Activated CD4-positive, alpha-beta T cell treated with anti-CD3 and anti-CD28 coated beads for 1 hour (primary cell): ENCODE results near the gene CCDC12.

Experiments
- DNase-seq: peaks from one replicate; pipeline ENCODE4 v3.0.0-alpha.2; 2020

The CCDC12 gene

DNA sequence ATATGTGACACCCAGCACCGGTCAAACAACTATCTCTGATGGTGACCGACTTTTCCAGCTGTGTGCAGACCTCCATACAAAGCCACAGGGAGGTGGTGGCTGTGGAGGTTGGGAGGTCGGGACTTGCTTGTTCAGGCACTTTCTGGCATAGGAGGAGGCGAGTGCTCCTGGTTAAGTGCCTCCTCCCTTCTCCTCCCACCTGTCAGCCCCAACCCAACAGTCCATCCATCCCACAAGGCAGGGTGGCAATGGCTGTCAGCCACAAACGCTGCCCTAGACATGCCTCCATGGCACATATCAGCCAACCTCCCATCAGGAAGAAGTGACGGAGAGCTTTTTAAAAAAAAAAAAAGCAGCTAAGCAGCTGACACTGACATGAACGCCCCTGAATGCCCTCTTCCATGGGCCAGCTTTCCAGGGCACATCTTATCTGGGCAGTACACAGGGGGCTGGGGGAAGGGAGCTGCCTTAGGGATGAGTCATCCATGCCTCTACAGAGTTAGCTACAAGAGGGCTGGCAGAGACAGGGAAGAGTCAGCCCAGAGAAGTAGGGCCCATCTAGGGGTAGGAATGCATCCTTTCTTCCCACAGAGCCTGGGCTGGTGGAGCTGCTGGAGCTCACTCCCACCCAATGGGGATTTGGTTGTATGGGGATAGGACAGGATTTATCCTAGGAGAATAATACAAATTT, 41.2 kb downstream of the CCDC12 start:
- DNase-seq = no peak

DNA sequence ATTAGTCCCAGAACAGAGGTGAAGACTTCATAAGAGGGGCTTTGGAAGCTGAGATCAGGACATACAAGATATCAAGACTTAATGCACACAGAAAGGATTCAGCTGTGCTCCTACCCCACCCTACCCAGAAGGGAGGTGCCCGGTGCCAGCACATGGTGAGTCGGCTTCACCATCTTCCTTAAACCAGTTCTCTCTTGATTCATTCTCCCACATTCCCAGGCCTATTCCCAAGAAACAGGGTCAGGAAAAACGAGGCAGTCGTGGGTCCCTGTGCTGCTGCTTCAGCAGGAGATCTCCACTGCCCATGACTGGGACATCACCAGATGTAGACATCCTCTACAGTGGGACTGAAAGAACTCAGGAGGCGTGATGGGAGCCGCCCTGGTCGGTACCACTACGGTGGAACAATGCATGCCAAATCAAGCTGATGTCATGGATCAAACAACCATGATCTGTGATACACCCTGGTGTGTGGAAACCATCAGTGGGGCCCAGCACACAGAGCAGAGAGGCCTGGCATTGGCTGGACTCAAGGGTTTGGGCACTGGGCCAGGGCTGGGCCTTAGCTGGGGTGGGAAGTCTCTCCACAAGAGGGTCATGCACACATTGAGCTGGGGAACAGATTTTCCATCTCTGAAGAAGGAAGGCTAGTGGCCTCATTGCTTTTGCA, 41.9 kb downstream of the CCDC12 start:
- DNase-seq = no peak

DNA sequence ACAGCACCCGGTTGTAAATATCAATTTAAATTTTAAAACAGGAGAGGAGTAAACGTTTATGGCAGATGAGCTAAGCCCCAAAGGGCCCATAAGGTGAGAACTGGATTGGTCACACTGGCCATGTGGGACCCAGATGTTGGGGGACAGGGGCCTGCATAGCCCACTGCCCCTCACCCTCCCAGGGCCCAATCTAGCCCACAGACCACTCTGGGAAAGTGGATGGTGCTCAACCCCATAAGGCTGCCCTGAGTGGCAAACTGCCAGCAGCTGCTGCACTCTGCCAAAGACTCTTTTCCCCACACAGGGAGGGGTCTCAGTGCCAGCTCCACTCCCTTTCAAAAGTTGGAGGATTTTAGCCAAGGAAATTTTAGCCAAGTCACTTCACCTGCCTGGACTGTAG, 42.5 kb downstream of the CCDC12 start:
- DNase-seq = no peak

DNA sequence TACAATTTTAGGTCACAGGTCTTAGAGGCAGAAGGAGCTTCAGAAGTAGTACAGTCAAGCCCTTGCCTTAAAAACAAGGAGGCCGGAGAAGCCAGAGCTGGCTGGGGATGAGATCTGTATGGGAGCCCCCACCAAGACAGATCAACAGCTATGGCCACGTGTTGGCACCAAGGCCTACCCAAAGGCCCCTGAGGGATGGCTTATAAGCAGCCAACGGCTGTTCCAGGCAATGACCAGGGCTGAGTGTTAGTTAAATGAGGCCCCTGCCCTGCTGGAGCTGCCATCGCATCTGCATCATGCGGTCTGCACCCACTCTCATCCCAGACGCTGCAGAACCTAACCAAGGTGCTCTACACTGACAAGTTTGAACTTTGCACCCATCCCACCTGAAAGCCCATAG, 43.3 kb downstream of the CCDC12 start:
- DNase-seq = no peak

DNA sequence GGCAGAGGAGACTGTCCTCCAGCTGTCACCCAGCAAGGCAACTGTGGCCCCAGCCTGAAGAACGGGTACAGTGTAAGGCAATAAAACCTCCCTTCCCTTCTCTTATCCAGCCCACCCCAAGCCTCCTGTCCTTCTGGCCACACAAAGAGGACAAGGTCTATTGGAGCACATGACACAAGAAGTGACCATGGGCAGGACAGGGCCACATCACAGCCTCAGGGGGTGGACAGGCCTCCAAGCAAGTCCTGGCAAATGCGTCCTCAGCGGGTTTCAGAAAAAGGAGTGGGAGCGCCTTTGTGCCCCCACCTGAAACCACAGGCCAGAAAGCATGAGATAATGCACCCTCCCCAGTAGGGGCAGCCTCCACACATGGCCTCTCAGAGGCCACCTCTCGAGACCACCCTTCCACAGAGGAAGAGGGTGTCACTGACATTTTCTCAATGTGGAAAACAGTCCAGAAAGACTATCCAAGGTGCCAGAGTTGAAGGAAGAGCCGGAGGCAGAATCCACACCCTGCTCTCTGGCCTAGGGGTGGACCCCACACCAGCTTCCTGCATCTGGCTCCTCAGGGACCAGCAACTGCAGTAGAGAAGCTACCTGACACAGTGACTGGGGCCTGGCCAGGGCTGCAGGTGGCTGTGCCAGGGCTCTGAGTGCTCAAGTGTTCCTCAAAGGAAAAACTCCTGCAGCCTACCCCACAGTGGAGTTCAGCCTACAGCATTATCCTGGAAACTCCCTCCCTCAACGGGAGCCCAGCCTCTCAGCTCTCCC, 43.9 kb downstream of the CCDC12 start:
- DNase-seq = no peak

DNA sequence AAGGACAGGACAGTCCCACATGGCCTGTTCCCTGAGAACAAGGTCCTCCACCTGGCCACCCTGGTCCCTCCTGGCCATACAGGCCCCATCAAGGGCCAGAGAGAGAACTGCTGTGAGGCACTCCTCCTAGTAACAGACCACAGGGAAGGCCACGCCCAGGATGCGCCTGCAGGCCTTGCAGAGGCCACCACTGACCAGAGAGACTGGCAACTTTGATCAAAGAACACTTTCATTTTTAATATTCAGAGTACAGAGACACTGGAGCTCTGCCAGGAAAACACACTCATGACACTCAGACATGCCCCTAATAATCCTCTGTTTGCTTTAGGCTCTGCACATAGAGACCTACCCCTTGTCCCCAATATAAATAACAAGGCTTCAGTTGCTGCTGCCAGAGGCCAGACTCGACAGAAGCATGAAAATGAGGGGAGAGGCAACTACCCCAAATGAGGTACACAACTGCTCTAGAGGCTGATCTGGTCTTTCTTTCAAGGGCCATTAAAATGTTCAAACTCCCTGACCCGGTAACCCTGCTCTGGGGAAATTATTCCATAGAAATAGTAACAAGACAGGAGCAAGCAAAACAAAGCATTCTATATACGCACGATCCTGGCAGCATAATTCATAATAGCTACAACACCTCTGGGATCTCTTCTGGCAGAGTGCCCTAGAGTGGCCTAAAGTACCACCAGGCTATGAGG, 44.8 kb downstream of the CCDC12 start:
- DNase-seq = no peak

DNA sequence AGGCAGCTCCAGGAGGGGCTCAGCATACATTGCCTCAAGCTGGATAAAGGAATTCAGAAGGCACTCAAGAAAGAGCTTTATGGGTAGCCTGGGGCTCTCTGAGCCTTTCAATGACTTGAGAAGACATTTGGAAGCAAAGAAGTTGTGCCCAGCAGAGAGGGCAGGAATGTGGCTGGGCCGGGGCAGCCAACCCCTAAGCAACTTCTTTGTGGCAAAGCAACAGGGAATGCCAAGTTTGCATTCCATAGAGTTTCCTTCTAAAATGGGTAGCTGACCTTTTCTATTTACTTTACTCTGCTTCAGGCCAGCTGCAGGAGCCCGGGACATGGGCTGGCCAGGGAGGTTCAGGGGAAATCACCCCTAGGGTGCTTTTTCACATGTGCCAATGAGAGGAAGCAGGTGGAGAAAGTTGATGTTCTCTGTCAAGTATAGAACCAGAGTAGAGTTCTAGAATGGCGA, 45.6 kb downstream of the CCDC12 start:
- no peak for DNase-seq

DNA sequence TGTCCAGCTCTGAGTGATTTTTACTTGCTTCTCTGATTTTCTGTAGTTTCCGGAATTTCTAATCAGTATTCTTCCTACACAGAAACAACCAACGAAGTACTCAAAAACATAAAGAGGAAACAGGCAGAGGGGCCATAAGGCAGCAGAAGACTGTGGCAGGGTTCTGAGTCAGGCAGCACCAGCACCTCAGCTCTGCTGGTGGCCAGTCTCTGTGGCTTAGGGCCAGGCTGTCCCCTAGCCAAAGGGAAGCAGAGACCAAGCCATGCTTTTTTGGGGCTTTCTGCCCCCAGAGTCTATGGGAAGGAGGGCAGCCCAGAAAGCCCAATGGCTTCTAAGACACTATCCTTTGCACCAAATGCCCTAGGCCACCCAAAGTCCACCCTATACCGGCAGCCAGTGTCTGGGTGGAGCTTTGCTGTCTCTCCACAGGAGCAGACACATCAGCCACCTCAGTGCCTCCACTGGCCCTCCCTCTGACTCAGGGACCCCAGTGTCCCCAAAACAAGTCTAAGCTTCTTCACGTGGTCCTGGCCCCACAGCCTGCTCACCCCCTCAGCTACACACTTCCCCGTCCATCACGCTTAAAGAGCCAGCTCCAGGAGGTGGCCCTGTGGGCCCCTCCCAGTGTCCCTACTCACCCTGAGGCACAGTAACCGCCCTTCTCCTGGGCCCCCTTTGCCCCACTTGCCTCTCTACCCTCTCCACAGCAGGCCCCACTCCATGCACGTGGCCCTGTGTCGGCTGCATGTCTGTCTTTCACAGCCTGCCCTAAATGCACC, 46.2 kb downstream of the CCDC12 start:
- DNase-seq = no peak

DNA sequence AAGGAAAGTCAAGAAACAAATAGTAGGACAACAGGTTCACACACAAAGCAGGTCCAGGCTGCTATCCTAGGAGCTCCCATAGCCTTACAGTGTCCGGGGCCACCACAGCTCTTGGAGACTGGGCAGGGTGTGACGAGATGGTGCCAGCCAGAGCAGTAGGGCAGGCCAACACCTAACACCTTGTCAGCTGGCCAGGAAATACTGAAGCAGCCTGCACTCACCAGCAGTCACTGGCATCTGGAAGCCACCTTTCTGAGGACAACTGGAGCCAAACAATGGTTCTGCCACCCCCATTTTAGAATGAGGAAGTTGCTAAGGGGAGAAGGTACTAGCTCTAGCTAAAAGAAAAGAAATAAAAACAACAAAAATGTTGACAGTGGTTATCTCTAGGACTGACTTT, 47.2 kb downstream of the CCDC12 start:
- no peak for DNase-seq

DNA sequence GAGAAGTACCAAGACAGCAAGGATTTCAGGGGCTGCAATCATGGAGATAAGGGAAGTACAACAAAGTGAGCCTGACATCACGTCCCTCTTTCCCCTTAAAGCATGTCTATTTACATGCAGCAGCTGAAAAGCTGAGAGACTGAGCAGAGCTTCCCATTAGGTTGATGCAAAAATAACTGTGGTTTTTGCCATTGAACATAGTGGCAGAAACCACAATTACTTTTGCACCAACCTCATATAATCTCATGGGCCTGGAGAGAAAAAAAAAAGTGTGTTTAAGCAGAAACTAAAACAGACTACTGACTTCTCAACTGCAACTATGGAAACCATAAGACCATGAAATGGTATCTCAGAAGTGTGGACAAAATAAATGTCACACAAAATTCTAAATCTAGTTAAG, 48.3 kb downstream of the CCDC12 start:
- no peak for DNase-seq

DNA sequence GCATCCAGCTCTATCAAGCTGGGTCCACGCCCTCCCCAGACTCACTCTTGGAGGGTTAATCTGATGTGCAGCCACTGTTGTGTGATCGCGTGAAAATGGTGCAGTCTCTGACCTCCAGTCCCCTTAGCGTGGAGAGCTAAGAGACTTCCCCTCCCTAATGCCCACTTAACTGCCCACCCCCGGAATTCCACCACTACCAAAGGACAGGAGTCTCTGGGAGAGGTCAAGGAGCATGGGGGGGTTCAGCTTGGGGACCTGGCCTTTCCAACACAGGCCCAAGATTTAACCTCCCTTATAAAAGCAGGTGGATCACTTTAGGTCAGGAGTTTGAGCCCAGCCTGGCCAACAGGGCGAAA, 48.8 kb downstream of the CCDC12 start:
- DNase-seq = no peak

DNA sequence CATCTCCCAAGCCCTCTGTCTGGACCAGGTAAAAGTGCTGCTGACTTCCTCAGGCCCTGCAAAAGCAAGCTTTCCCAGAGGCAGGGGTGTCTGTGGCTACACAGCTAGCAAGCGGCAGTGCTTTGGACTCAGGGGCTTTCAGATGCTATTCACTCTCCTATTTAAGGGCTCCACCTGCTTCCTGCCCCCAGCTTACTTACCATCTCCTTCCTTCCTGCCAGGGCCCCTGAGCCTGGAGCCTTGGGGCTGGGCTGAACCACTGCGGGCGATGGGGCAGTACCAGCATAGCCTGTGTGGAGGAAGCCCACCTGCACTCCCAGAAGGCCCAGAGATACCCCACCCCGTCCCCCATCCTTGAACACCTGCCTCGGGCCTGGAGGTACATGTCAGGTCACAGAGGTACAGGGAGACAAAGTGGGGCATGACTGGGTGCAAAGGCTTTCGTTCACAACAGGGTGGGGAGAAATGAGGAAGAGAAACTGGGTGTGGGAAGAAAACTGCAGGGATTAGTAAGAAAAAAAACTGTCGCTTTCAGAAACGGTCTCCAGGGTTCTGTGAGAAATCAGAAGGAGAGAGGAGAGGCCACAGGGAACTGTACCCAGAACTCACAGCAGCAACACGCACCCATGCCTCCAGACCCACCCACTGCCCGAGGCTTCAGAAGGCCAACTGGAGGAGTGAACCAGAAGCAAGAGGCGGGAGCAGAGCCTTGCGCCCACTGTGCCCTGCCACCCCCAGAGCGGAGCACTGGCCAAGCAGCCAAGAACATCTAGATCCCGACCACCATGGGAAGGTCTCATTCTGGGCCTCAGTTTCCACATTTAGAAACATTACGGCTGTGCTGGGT, 49.5 kb downstream of the CCDC12 start:
- no peak for DNase-seq

DNA sequence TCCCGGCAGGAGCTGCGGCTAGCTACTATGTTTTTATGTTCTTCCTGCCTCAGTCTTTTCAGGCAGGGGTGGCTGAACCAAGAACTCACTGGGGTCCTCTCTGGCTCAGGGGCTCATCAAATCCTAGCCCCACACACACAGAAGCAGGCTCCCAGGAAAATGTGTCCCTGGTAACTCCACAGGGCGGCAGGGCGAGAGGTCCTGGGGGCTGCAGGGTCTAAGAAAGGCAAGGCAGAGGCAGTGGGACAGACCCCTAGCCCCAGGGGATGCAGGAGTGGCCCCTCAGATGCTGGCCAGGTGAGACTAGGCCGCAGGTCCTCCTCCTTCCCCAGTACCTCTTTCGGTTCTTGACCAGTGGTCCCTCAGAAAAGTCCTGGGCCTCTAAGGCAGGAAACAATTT, 50.1 kb downstream of the CCDC12 start:
- no peak for DNase-seq

DNA sequence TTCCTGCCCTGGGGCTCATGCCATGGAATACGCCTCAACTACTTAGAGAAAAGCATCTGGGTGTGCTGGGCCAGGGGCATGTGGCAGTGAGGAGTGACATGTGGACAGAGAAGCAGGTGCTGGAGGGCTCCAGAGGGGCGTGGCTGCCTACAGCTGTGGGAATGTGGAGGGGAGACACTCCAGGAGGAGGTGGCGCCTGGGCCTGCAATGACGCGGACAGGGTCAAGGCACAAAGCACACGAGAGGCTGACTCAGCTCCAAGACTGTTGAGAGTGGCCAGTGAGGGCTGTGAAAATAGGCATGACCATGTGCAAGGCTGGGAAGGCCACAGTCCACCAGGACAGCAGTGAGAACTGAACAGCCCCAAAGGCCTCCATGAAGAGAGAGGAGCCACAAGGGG, 50.5 kb downstream of the CCDC12 start:
- DNase-seq = no peak

DNA sequence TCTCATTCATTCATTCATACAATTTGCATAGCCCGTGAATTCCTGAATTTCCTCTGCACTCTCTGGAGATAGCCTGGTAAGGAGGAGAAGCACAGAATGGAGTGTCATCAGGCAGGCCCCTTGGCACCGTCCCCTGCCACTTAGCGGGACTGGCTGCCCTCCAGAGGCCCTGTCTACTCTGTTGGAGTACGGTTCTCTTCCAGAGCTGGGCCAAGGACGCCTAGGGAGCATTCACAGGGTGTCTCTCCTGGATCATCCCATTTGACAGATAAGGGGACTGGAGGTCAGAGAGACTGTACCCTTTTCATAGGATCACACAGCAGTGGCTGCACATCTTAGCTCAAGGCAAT, 51.0 kb downstream of the CCDC12 start:
- DNase-seq = no peak

DNA sequence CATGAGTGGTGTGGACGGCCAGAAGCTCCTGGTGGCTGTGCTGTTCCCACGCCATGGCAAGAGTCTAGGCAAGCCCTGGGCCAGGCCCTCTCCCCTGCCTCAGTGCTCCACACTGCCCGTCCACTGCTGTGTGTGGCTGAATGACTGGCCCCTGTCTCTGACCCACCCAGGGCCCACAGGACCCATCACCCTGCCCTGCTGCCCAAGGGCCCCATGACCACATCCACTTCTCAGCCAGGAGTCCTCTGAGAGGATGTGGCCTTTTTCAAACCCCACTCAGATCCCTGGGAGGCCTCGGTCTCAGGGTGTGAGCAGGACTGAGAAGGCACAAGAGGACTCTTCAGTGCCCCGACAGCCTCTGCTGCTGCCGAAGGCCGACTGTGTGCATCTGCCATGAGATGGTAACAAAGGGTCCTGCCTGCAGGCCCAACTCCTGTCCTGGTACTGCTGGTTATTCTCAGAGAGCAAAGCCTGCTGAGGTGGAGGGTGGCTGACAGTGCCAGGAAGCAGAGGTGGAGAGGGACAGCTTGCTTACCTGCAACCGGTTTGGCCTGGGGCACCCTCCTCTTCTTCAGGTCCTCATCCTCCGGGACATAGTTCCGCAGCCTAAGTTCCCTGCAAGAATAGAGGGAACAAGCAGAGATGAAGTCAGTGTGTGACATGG, 51.5 kb downstream of the CCDC12 start:
- DNase-seq = no peak

DNA sequence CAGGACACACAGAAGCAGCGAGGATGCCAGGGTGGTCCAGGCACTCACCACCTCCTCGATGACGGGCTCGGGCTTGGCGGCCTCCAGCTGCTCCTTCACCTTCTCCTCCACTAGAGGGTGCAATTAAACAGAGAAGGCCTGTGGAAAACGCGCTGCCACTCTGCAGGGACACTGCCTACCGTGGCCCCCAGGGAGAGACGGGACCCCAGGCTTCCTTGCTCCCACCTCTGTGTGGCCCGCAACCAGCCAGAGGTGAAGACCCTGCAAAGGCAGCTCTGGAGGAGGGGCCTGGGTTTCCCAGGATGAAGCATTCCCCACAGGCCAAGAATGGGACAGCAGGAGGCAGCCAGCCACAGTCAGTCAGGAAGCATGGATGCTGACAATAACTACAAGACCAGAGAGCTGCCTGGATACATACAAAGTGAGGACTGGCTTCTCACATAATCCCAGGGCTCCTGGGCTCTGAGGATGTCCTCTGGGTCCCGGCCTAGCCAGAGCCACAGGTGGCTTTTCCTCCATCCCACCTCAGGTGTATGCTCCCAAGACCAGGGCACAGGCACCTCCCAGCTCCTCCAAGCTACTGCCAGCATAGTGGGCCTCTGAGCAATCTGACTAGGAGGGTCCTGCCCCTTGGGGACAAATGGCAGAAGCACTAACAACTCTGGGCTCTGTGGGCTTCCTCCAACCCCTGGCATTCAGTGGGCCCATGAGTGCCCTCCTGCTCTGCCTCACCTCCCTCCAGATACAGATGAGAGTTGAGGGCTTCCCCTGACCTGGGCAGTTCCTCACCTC, 52.8 kb downstream of the CCDC12 start:
- no peak for DNase-seq

DNA sequence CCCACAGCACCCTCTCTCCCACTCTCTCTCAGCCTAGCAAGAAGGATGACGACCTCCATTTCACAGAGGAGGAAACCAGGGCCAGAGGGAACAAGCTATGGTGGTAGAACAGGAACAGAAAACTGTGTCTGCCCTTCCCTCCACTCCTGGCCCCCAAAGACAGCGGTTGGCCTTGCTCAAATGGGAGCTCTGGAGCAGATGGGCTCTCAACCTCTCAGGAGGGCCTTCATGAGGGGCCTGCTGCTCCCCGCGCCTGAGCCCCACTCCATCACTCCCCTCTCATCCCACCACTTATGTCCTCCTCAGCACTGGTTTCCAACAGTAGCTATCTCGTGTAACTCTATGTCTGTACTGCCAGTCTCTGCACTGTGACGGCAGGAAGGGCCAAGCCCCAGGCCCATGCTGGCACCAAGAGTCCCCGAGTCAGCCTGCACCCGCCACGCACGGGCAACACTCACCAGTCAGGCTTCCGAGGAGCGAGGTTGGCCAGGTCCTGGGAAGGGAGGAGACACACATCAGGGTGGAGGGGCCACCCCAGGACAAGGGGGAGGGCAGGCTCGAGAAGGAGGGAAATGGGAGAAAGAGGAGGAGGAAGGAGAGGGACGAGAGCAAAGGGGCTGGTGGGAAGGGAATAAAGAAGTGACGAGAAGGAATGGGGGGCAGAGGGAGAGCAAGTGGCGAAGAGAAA, 53.5 kb downstream of the CCDC12 start:
- no peak for DNase-seq

DNA sequence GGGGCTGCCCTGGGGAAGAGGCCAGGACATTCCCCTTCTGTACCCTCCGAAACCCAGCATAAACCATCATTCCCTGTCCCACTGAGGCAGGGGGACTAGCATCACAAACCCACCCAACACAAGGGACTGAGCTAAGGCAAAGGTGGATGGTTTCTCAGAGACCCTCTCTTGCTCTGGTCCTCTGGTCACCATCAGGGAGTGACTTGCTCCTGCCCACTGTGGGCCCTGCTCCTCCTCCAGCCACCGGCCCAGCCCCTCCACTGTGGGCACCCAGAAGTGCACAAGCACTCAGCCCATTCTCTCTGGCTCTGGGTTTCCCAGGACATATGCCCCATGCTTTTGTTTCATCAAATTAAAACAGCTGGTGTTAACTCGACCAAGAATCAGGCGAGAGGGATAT, 54.1 kb downstream of the CCDC12 start:
- no peak for DNase-seq

DNA sequence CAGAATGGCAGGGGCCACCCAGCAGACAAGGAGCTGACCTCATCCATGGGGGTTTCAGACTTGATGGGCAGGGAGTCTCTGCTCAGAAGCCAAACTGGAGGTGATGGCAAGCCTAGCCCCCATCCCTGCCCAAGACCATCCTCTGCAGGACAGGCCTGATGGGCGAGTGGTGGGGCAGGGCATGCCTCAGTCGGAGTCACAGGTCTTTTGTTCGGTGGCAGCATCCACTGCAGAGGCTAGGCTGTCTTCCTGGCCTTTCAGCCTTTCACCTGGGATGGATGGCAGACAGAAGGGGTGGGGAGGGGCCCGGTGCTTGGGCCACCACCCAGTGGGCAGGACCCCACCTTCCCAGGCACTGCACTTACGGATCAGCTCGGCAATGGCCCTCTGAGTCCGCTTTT, 54.7 kb downstream of the CCDC12 start:
- DNase-seq = no peak
